ENCODE data around the gene TMC7. TPM values are rescaled to one million over a fixed set of nuclear protein-coding genes. Genes with fewer than 3 reads are reported as not detected.

The TMC7 gene
- total RNA-seq, 1 experiment from 2014 or later = 5.2 TPM

GRCh38 chr16:19106625-19107020 is 122.9 kb downstream of the TMC7 start:
- H3K4me3 ChIP-seq (replicated peaks in 1 of 2; ENCODE audit: low read depth in 1 of 2, low read length in 2 of 2) = no peak overlapping the region
- no peaks in the 10 kb centered on the region for H3K36me3 ChIP-seq (ENCODE audit: control insufficient read depth in 1 of 2, insufficient read depth in 2 of 2, low read length in 2 of 2)
- BruUV-seq (replicated peaks) = no TSS peak
- H3K27me3 ChIP-seq (ENCODE audit: insufficient read depth, low read length) = no peaks in the 10 kb centered on the region
- no peaks in the 10 kb centered on the region for H3K79me2 ChIP-seq (ENCODE audit: insufficient read depth, low read length)
- DNase-seq (ENCODE audit: low read depth, low spot score) (no peak), ATAC-seq (no peak)
- H4K20me1 ChIP-seq (ENCODE audit: insufficient read depth) = no peaks in the 10 kb centered on the region
- ChIA-PET RAD21 (ENCODE audit: low non-redundant PET in 1 of 2, low total read pairs in 2 of 2, uncharacterized antibody in 2 of 2, unreplicated experiment in 2 of 2) (no interaction called here), POLR2A (interaction anchor here (1.4 to 1.8 kb wide), 2 partner anchors 11 to 12 kb away, joined by 3 to 15 read pairs; no protein-coding TSS in a partner anchor), CTCF (interaction anchor here (2.5 kb wide), 1 partner anchor 12 kb away, joined by 10 read pairs; no protein-coding TSS in a partner anchor)
- H3K4me2 ChIP-seq (ENCODE audit: low read length) = no peak overlapping the region
- H3K9ac ChIP-seq (ENCODE audit: low read length) = no peak overlapping the region
- intact Hi-C loops (cut with micrococcal nuclease) = no loop called here
- no peaks in the 10 kb centered on the region for H3K9me2 ChIP-seq (ENCODE audit: insufficient read depth)
- H3K4me1 ChIP-seq (ENCODE audit: control insufficient read depth in 1 of 2, insufficient read depth in 2 of 2, low read length in 2 of 2) = peaks cover 20 to 61% of the 10 kb centered on the region in 2 experiments
- no peak overlapping the region for H3K27ac ChIP-seq (ENCODE audit: low read depth, low read length)
- TF ChIP-seq MAX (IDR thresholded peaks at IDR 0.05) = no peak
- TF ChIP-seq EZH2phosphoT487 (IDR thresholded peaks at IDR 0.05; ENCODE audit: borderline replicate concordance) = no peak
- TF ChIP-seq POLR2A (IDR thresholded peaks at IDR 0.05; ENCODE audit: borderline replicate concordance, extremely low read depth, insufficient read depth, insufficient read length) = no peak
- TF ChIP-seq SP1 (IDR thresholded peaks at IDR 0.05; ENCODE audit: low read depth) = no peak
- no peak for TF ChIP-seq CBX3 (IDR thresholded peaks at IDR 0.05; ENCODE audit: low read depth)
- TF ChIP-seq TCF7L2 (IDR thresholded peaks at IDR 0.05; ENCODE audit: borderline replicate concordance, extremely low read depth, insufficient read depth, insufficient read length) = no peak
- no peak for TF ChIP-seq YY1 (IDR thresholded peaks at IDR 0.05; ENCODE audit: extremely low read depth, insufficient replicate concordance, low read depth, low read length)
- TF ChIP-seq ZFX (IDR thresholded peaks at IDR 0.05) = no peak
- no peak for TF ChIP-seq POLR2AphosphoS5 (IDR thresholded peaks at IDR 0.05; ENCODE audit: low read depth, low read length)
- TF ChIP-seq CEBPB (IDR thresholded peaks at IDR 0.05; ENCODE audit: low read depth) = no peak
- no peak for TF ChIP-seq SRF (IDR thresholded peaks at IDR 0.05; ENCODE audit: low read depth)
- TF ChIP-seq CTCF (IDR thresholded peaks at IDR 0.05 in 2 of 3, conservative IDR thresholded peaks at IDR 0.05 in 1 of 3; ENCODE audit: borderline replicate concordance in 1 of 3, insufficient read depth in 1 of 3, low read depth in 2 of 3, low read length in 2 of 3) = no peak
- TF ChIP-seq FOSL1 (IDR thresholded peaks at IDR 0.05; ENCODE audit: low read depth) = no peak
- TF ChIP-seq EGR1 (IDR thresholded peaks at IDR 0.05; ENCODE audit: low read depth) = no peak
- no peak for TF ChIP-seq ZNF274 (IDR thresholded peaks at IDR 0.05; ENCODE audit: low read depth, low read length)
- TF ChIP-seq ATF3 (IDR thresholded peaks at IDR 0.05) = no peak
- TF ChIP-seq EZH2 (IDR thresholded peaks at IDR 0.05) = no peak
- TF ChIP-seq REST (IDR thresholded peaks at IDR 0.05; ENCODE audit: low read depth) = no peak
- no peak for TF ChIP-seq JUND (IDR thresholded peaks at IDR 0.05)
- no peak for TF ChIP-seq ZBTB33 (IDR thresholded peaks at IDR 0.05; ENCODE audit: extremely low read depth, insufficient replicate concordance, low read length)
- H3K9me3 ChIP-seq (ENCODE audit: control insufficient read depth in 1 of 2, insufficient read depth in 1 of 2, low read depth in 1 of 2, low read length in 2 of 2) = no peaks in the 10 kb centered on the region
- no peak overlapping the region for H2AFZ ChIP-seq (ENCODE audit: low read depth, low read length, poor library complexity, severe bottlenecking)
